HL-60 (cell line): ENCODE data around the gene SLC24A3.

Experiments
- DNase-seq, 2 experiments: peaks; one replicate each; pipeline ENCODE4 v3.0.0-alpha.2; 2010 to 2020; ENCODE audit warnings: low read depth in 1 of 2, low spot score in 1 of 2
- H3K27ac ChIP-seq: fragments of 250-450 bp; sonication (Bioruptor Pico); replicated peaks from 2 replicates; pipeline ENCODE4 v1.5.1; 2020; ENCODE audit warnings: mild to moderate bottlenecking, moderate library complexity
- H3K27me3 ChIP-seq: fragments of 250-450 bp; sonication (Bioruptor Pico); 2 replicates; pipeline ENCODE4 v1.5.1; 2021; ENCODE audit warnings: mild to moderate bottlenecking, moderate library complexity; ENCODE audit not compliant: insufficient read depth, poor library complexity, severe bottlenecking
- H3K4me3 ChIP-seq: replicated peaks from 2 replicates; pipeline ENCODE4 v1.5.1; 2011; ENCODE audit warnings: mild to moderate bottlenecking, control low read depth, low read length; ENCODE audit not compliant: insufficient read depth
- GABPA ChIP-seq: IDR thresholded peaks from 2 replicates; pipeline ENCODE4 v1.6.1; 2012; ENCODE audit warnings: low read depth
- POLR2AphosphoS5 ChIP-seq: IDR thresholded peaks from 2 replicates; pipeline ENCODE4 v1.6.1; 2012; ENCODE audit warnings: low read depth
- SPI1 ChIP-seq: IDR thresholded peaks from 2 replicates; pipeline ENCODE4 v1.6.1; 2012; ENCODE audit warnings: low read depth, mild to moderate bottlenecking, borderline replicate concordance
- TF ChIP-seq, protein P1 (sequence below): IDR thresholded peaks from one replicate; pipeline ENCODE4 v1.5.1; 2011; ENCODE audit warnings: low read length, control low read depth, inconsistent platforms; ENCODE audit not compliant: insufficient read depth
- TF ChIP-seq, protein P2 (sequence below): IDR thresholded peaks from 2 replicates; pipeline ENCODE4 v1.6.1; 2012; ENCODE audit warnings: low read depth; ENCODE audit not compliant: insufficient replicate concordance

Gene SLC24A3

DNA sequence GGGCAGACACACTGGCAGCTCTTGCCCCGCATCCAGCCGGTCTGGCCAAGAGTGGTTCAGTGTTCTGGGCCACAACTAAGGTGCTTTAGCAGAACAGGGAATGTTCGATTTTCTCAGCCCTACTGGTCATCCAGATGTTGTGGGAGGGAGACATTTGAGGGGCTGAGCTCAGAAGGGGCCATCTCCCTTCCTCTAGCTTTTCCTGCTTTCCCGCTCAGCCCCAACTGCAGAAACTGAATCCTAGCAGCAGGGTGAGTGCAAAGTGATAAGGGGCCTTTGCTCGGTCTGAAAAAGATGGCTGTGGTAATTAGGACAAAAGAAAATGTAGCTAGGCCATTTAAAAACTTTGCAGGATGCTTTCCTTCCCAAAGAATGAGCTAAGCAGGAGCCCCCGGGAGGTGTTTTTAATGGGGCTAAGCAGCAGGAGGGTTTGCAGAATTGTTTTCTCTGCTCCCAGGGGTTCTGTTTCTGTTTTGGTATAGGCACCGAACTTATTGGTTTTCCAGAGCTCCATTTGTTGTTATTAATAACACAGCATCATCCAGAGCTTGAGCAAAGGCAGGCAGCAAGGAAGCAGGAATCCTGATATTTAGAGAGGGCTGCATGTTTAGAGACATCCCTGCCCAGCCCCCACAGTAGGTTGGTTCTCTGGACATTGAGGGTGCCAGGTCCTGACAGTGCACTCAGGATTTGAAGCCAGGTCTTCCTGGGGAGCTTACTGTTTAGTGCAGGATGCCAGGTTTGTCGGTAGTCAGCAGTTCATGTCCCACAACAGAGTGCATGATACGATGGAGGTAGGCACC is 210.9 kb downstream of the SLC24A3 start:
- no peak for DNase-seq
- no peaks in the 10 kb centered on the region for H3K27me3 ChIP-seq
- no peak for TF ChIP-seq POLR2AphosphoS5
- TF ChIP-seq GABPA, result no peak
- TF ChIP-seq, protein P1, sequence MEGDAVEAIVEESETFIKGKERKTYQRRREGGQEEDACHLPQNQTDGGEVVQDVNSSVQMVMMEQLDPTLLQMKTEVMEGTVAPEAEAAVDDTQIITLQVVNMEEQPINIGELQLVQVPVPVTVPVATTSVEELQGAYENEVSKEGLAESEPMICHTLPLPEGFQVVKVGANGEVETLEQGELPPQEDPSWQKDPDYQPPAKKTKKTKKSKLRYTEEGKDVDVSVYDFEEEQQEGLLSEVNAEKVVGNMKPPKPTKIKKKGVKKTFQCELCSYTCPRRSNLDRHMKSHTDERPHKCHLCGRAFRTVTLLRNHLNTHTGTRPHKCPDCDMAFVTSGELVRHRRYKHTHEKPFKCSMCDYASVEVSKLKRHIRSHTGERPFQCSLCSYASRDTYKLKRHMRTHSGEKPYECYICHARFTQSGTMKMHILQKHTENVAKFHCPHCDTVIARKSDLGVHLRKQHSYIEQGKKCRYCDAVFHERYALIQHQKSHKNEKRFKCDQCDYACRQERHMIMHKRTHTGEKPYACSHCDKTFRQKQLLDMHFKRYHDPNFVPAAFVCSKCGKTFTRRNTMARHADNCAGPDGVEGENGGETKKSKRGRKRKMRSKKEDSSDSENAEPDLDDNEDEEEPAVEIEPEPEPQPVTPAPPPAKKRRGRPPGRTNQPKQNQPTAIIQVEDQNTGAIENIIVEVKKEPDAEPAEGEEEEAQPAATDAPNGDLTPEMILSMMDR, result no peak
- no peak for TF ChIP-seq SPI1
- TF ChIP-seq, protein P2, sequence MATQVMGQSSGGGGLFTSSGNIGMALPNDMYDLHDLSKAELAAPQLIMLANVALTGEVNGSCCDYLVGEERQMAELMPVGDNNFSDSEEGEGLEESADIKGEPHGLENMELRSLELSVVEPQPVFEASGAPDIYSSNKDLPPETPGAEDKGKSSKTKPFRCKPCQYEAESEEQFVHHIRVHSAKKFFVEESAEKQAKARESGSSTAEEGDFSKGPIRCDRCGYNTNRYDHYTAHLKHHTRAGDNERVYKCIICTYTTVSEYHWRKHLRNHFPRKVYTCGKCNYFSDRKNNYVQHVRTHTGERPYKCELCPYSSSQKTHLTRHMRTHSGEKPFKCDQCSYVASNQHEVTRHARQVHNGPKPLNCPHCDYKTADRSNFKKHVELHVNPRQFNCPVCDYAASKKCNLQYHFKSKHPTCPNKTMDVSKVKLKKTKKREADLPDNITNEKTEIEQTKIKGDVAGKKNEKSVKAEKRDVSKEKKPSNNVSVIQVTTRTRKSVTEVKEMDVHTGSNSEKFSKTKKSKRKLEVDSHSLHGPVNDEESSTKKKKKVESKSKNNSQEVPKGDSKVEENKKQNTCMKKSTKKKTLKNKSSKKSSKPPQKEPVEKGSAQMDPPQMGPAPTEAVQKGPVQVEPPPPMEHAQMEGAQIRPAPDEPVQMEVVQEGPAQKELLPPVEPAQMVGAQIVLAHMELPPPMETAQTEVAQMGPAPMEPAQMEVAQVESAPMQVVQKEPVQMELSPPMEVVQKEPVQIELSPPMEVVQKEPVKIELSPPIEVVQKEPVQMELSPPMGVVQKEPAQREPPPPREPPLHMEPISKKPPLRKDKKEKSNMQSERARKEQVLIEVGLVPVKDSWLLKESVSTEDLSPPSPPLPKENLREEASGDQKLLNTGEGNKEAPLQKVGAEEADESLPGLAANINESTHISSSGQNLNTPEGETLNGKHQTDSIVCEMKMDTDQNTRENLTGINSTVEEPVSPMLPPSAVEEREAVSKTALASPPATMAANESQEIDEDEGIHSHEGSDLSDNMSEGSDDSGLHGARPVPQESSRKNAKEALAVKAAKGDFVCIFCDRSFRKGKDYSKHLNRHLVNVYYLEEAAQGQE, result no peak
- H3K27ac ChIP-seq, result no peak overlapping the region
- H3K4me3 ChIP-seq, result no peak overlapping the region

- DNase-seq, result no peak
- TF ChIP-seq, protein P2, result no peak
These were observed 211.6 kb downstream of the SLC24A3 start for GRCh38 chr20:19423900-19424620.

DNA sequence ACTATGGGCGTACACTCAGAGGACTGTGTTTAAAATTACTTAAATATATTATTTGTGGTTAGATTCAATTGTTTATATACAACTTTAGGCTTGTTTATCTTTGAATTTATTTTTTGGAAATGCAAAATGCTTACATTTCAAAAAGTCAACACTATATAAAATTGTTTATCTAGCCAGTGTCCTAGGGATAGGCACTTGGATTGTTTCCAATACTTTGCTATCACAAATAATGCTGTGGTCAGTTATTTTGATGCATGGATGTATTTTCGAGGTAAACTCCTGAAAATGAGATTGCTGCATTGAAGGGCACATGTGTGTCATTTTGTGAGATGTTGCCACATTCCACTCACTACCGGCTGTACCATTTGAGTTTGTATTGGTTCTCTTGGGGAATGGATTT is 213.9 kb downstream of the SLC24A3 start:
- TF ChIP-seq, protein P1, result no peak
- TF ChIP-seq POLR2AphosphoS5, result no peak
- no peak for TF ChIP-seq GABPA
- TF ChIP-seq SPI1, result no peak
- TF ChIP-seq, protein P2, result no peak
- H3K4me3 ChIP-seq, result no peak overlapping the region
- no peaks in the 10 kb centered on the region for H3K27me3 ChIP-seq
- DNase-seq, result no peak
- H3K27ac ChIP-seq, result no peak overlapping the region

More at GRCh38 chr20:19423900-19424620, 211.6 kb downstream of the SLC24A3 start:
- no peak overlapping the region for H3K4me3 ChIP-seq
- no peak overlapping the region for H3K27ac ChIP-seq
- H3K27me3 ChIP-seq, result no peaks in the 10 kb centered on the region
